Measurements from ENCODE around the gene MAP3K5. TPM values are rescaled to one million over a fixed set of nuclear protein-coding genes. Genes with fewer than 3 reads are reported as not detected.
"Not testable (repeated sequence)": the region's sequence is repeated elsewhere in the genome, so short reads cannot be mapped to it uniquely, and the experiment has no call there.

The MAP3K5 gene
- total RNA-seq, 4 donors from 2014 or later: 20.8 to 31.7 (median 23.4) TPM

GRCh38 chr6:136593748-136594490 is 198.4 kb downstream of the MAP3K5 start:
- no peak for TF ChIP-seq POLR2A (IDR thresholded peaks at IDR 0.05)
- TF ChIP-seq POLR2AphosphoS5 (IDR thresholded peaks at IDR 0.05): peak; percentile 4
- TF ChIP-seq CTCF (IDR thresholded peaks at IDR 0.05): no peak
- no peak for TF ChIP-seq EP300 (IDR thresholded peaks at IDR 0.05)
- 54 to 66% methylated on average over 4 to 6 of the region's 6 CpGs for WGBS, 2 donors (ENCODE audit: low coverage in 1 of 2)
- peaks cover 0 to 2% (median 0%) of the 10 kb centered on the region in 3 donors for H3K4me1 ChIP-seq
- H3K27ac ChIP-seq: no peak overlapping the region
- no peaks in the 10 kb centered on the region for H3K27me3 ChIP-seq
- no peak overlapping the region for H3K4me3 ChIP-seq
- H3K36me3 ChIP-seq: peaks cover 0 to 59% of the 10 kb centered on the region in 2 donors
- no peaks in the 10 kb centered on the region for H3K9me3 ChIP-seq
- peak; percentile 44 for ATAC-seq

- no peaks in the 10 kb centered on the region for H3K27me3 ChIP-seq
- H3K4me1 ChIP-seq: no peaks in the 10 kb centered on the region
- no peak for ATAC-seq
- H3K27ac ChIP-seq: no peak overlapping the region
- TF ChIP-seq EP300 (IDR thresholded peaks at IDR 0.05) (no peak), POLR2AphosphoS5 (IDR thresholded peaks at IDR 0.05) (no peak), CTCF (IDR thresholded peaks at IDR 0.05) (no peak), POLR2A (IDR thresholded peaks at IDR 0.05) (no peak)
- H3K4me3 ChIP-seq: no peak overlapping the region
- peaks cover 0 to 67% of the 10 kb centered on the region in 2 donors for H3K36me3 ChIP-seq
- 59 to 88% methylated on average over 2 of the region's 2 CpGs for WGBS, 2 donors (ENCODE audit: low coverage in 1 of 2)
- H3K9me3 ChIP-seq: no peaks in the 10 kb centered on the region
These were observed 199.2 kb downstream of the MAP3K5 start for GRCh38 chr6:136592930-136593673.

GRCh38 chr6:136591617-136592016 is 200.7 kb downstream of the MAP3K5 start:
- H3K27ac ChIP-seq: no peak overlapping the region
- H3K4me3 ChIP-seq: no peak overlapping the region
- TF ChIP-seq POLR2A (IDR thresholded peaks at IDR 0.05) (no peak), CTCF (IDR thresholded peaks at IDR 0.05) (no peak), POLR2AphosphoS5 (IDR thresholded peaks at IDR 0.05) (no peak), EP300 (IDR thresholded peaks at IDR 0.05) (no peak)
- H3K27me3 ChIP-seq: no peaks in the 10 kb centered on the region
- H3K4me1 ChIP-seq: peaks cover 0 to 5% (median 2%) of the 10 kb centered on the region in 3 donors
- no peak for ATAC-seq
- no peaks in the 10 kb centered on the region for H3K9me3 ChIP-seq
- peaks cover 0 to 69% of the 10 kb centered on the region in 2 donors for H3K36me3 ChIP-seq
- WGBS, 2 donors (ENCODE audit: low coverage in 1 of 2): 67 to 70% methylated on average over 1 of the region's 1 CpG

- ATAC-seq, H3K4me3 ChIP-seq, H3K9me3 ChIP-seq, H3K27ac ChIP-seq, H3K27me3 ChIP-seq: not testable (repeated sequence)
- Histone ChIP-seq H3K4me1 (peaks cover 0 to 12% (median 3%) of the 10 kb centered on the region in 3 donors), H3K36me3 (peaks cover 0 to 61% of the 10 kb centered on the region in 2 donors)
- WGBS, 2 donors (ENCODE audit: low coverage in 1 of 2): 100% methylated on average over 2 of the region's 2 CpGs
These were observed 201.4 kb downstream of the MAP3K5 start for GRCh38 chr6:136590846-136591245.

GRCh38 chr6:136587527-136587926 is 204.8 kb downstream of the MAP3K5 start:
- no peak overlapping the region for H3K4me3 ChIP-seq
- H3K9me3 ChIP-seq: no peaks in the 10 kb centered on the region
- no peak for TF ChIP-seq EP300 (IDR thresholded peaks at IDR 0.05)
- TF ChIP-seq CTCF (IDR thresholded peaks at IDR 0.05): no peak
- TF ChIP-seq POLR2AphosphoS5 (IDR thresholded peaks at IDR 0.05): no peak
- no peak for TF ChIP-seq POLR2A (IDR thresholded peaks at IDR 0.05)
- H3K27ac ChIP-seq: peak overlapping the region in 2 of 4 donors; percentile 16 to 36
- peaks cover 2 to 33% (median 10%) of the 10 kb centered on the region in 3 donors for H3K4me1 ChIP-seq
- H3K36me3 ChIP-seq: peaks cover 0 to 49% of the 10 kb centered on the region in 2 donors
- no peaks in the 10 kb centered on the region for H3K27me3 ChIP-seq
- ATAC-seq: no peak
- 100% methylated on average over 1 of the region's 1 CpG; no CpG with 5 or more reads in 1 of the 2 donors for WGBS, 2 donors (ENCODE audit: low coverage in 1 of 2)

All from gastroesophageal sphincter (tissue), 4 donors.